ENCODE data around the gene ZC3H18. TPM values are rescaled to one million over a fixed set of nuclear protein-coding genes. Genes with fewer than 3 reads are reported as not detected.

ZC3H18 gene
- total RNA-seq, 1 experiment from 2014 or later = 40.5 TPM

DNA sequence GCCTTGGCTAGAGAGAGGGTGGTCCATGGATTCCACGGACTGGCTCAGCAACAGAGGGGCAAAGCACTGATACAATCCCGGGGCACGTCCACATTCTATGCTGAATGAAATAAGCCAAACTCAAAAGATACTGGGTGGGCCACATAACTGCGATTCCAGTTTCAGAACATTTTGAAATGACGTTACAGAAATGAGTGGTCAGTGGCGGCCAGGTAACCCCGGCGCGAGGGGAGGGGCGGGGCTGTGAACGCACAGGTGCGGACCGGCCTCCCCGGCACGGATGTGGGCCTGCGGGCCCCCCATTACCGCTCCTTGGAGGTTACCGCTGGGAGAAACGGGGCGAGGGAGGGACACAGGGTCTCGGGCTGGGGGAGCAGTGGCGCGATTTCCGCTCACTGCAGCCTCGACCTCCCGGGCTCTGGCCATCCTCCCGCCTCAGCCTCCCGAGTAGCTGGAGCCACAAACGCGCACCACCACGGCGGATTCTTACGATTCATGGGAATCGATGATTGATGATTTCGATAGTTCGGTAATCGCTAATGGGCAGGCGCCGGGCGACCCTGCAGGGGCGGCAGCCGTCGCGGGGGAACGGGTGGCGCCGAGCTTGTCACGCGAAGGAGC is 92.1 kb downstream of the ZC3H18 start:
- intact Hi-C loops (cut with micrococcal nuclease) = no loop called here
- Mint-ChIP-seq H3K27me3 (ENCODE audit: insufficient read depth, unreplicated experiment) (no peaks in the 10 kb centered on the region), H3K4me3 (ENCODE audit: unreplicated experiment) (peak overlapping the region; percentile 96), H3K9me3 (ENCODE audit: unreplicated experiment) (no peaks in the 10 kb centered on the region), H3K4me1 (ENCODE audit: insufficient read depth, unreplicated experiment) (no peaks in the 10 kb centered on the region), H3K27ac (ENCODE audit: low read depth, unreplicated experiment) (peak overlapping the region; percentile 97), H3K36me3 (ENCODE audit: insufficient read depth, unreplicated experiment) (no peaks in the 10 kb centered on the region)
- TF ChIP-seq, protein P1, sequence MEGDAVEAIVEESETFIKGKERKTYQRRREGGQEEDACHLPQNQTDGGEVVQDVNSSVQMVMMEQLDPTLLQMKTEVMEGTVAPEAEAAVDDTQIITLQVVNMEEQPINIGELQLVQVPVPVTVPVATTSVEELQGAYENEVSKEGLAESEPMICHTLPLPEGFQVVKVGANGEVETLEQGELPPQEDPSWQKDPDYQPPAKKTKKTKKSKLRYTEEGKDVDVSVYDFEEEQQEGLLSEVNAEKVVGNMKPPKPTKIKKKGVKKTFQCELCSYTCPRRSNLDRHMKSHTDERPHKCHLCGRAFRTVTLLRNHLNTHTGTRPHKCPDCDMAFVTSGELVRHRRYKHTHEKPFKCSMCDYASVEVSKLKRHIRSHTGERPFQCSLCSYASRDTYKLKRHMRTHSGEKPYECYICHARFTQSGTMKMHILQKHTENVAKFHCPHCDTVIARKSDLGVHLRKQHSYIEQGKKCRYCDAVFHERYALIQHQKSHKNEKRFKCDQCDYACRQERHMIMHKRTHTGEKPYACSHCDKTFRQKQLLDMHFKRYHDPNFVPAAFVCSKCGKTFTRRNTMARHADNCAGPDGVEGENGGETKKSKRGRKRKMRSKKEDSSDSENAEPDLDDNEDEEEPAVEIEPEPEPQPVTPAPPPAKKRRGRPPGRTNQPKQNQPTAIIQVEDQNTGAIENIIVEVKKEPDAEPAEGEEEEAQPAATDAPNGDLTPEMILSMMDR (IDR thresholded peaks at IDR 0.05; ENCODE audit: unreplicated experiment) = no peak
- CTCF ChIA-PET = interaction anchor here (0.6 kb wide), 1 partner anchor 897 kb away, joined by 3 read pairs; no protein-coding TSS in a partner anchor
- POLR2A ChIA-PET = interaction anchor here (0.6 to 2.4 kb wide), 9 partner anchors 12 to 897 kb away, joined by 3 to 10 read pairs (median 4); partner anchors contain the start of genes ACSF3, CDT1, CTU2 and KLHDC4
- no peak for DNase-seq (ENCODE audit: unreplicated experiment)
- BruUV-seq (replicated peaks) = TSS peak; percentile 72

DNA sequence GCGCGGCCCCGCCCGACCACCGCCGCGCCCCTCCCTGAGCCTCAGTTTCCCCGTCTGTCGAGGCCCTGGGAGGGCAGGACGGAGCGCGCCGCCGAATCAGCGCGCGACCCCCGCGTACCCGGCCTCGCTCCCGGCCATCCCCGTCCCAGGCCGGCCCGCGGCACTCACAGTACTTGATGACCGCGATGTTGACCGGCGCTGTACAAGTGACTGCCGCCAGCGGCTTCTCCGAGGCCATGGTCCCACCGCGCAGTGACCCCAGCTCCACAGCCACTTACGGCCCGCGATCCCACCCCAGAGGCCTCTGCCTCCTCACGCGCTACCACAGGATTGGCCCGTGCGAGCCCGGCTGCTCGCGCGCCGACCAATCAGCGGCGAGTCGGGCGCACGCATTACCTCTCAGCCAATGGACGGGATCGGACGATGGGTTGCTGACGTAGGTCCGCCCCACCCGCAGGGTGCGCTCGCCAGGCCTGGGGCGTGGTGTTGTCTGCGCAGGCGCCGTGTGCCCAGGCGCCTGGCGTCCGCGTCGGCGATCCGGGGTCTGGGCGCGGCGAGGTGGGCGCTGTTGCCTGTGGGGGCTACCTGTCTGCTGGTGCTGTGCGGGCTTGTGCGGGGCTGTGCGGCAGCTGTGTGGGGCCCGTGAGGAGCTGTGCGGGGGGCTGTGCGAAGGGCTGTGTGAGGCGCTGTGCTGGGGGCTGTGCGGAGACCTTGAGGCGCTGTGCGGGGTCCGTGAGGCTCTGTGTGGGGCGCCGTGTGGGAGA is 92.8 kb downstream of the ZC3H18 start, which contains the start of gene MVD:
Gene MVD, minus strand, starts transcription at position 249 of the 764 bp plus-strand sequence. Its CDS starts 11 bp downstream, at position 238.
- DNase-seq (ENCODE audit: unreplicated experiment) = peak; percentile 97
- CTCF ChIA-PET = interaction anchor here (0.6 to 1.0 kb wide), 3 partner anchors 74 to 896 kb away, joined by 3 read pairs; no protein-coding TSS in a partner anchor
- POLR2A ChIA-PET = interaction anchor here (0.6 to 2.4 kb wide), 10 partner anchors 12 to 1875 kb away, joined by 3 to 10 read pairs (median 4); partner anchors contain the start of genes ACSF3, CDT1, CTU2 and KLHDC4
- intact Hi-C loops (cut with micrococcal nuclease) = no loop called here
- Mint-ChIP-seq H3K36me3 (ENCODE audit: insufficient read depth, unreplicated experiment) (no peaks in the 10 kb centered on the region), H3K4me1 (ENCODE audit: insufficient read depth, unreplicated experiment) (no peaks in the 10 kb centered on the region), H3K27ac (ENCODE audit: low read depth, unreplicated experiment) (peak within 1 kb of the TSS; percentile 97), H3K4me3 (ENCODE audit: unreplicated experiment) (peak within 1 kb of the TSS; percentile 96), H3K9me3 (ENCODE audit: unreplicated experiment) (no peaks in the 10 kb centered on the region), H3K27me3 (ENCODE audit: insufficient read depth, unreplicated experiment) (no peaks in the 10 kb centered on the region)
- TF ChIP-seq, protein P1 (IDR thresholded peaks at IDR 0.05; ENCODE audit: unreplicated experiment) = no peak
- BruUV-seq (replicated peaks) = no TSS peak

- POLR2A ChIA-PET = interaction anchor here (0.6 to 0.8 kb wide), 3 partner anchors 22 to 337 kb away, joined by 3 to 4 read pairs (median 3); no protein-coding TSS in a partner anchor
- H3K9me3 Mint-ChIP-seq (ENCODE audit: unreplicated experiment) = no peaks in the 10 kb centered on the region
- CTCF ChIA-PET = interaction anchor here (0.6 to 0.8 kb wide), 2 partner anchors 37 to 72 kb away, joined by 4 read pairs; no protein-coding TSS in a partner anchor
Measured at GRCh38 chr16:88665148-88665547, 94.9 kb downstream of the ZC3H18 start.

More at GRCh38 chr16:88665148-88665547, 94.9 kb downstream of the ZC3H18 start:
- Mint-ChIP-seq H3K36me3 (ENCODE audit: insufficient read depth, unreplicated experiment) (no peaks in the 10 kb centered on the region), H3K4me3 (ENCODE audit: unreplicated experiment) (no peak overlapping the region), H3K4me1 (ENCODE audit: insufficient read depth, unreplicated experiment) (no peaks in the 10 kb centered on the region), H3K27me3 (ENCODE audit: insufficient read depth, unreplicated experiment) (no peaks in the 10 kb centered on the region), H3K27ac (ENCODE audit: low read depth, unreplicated experiment) (no peak overlapping the region)
- BruUV-seq (replicated peaks) = no TSS peak
- TF ChIP-seq, protein P1 (IDR thresholded peaks at IDR 0.05; ENCODE audit: unreplicated experiment) = no peak
- no peak for DNase-seq (ENCODE audit: unreplicated experiment)
- intact Hi-C loops (cut with micrococcal nuclease) = no loop called here

Data from MCF 10A (cell line).